Measurements from ENCODE around the gene PDGFC.
"Not testable (repeated sequence)": the region's sequence is repeated elsewhere in the genome, so short reads cannot be mapped to it uniquely, and the experiment has no call there.

Gene PDGFC

GRCh38 chr4:156949373-156949814 is 22.2 kb downstream of the PDGFC start:
- DNase-seq, result no peak

GRCh38 chr4:156948738-156949137 is 22.9 kb downstream of the PDGFC start:
- no peak for DNase-seq

- no peak for DNase-seq
These were observed 23.5 kb downstream of the PDGFC start for GRCh38 chr4:156948133-156948532.

- DNase-seq, result no peak
These were observed 24.8 kb downstream of the PDGFC start for GRCh38 chr4:156946516-156947424.

- no peak for DNase-seq
These were observed 26.1 kb downstream of the PDGFC start for GRCh38 chr4:156945532-156945931.

- DNase-seq, result no peak
These were observed 28.6 kb downstream of the PDGFC start for GRCh38 chr4:156942991-156943390.

- no peak for DNase-seq
These were observed 29.6 kb downstream of the PDGFC start for GRCh38 chr4:156941940-156942548.

- DNase-seq, result no peak
These were observed 31.8 kb downstream of the PDGFC start for GRCh38 chr4:156939801-156940200.

GRCh38 chr4:156939139-156939538 is 32.5 kb downstream of the PDGFC start:
- DNase-seq, result no peak

GRCh38 chr4:156934259-156934635 is 37.4 kb downstream of the PDGFC start:
- no peak for DNase-seq

- no peak for DNase-seq
These were observed 37.9 kb downstream of the PDGFC start for GRCh38 chr4:156933633-156934258.

- not testable (repeated sequence) for DNase-seq
These were observed 39.2 kb downstream of the PDGFC start for GRCh38 chr4:156932360-156932759.

GRCh38 chr4:156931267-156931666 is 40.3 kb downstream of the PDGFC start:
- no peak for DNase-seq

- no peak for DNase-seq
These were observed 42.1 kb downstream of the PDGFC start for GRCh38 chr4:156929386-156930105.

GRCh38 chr4:156924774-156925315 is 46.8 kb downstream of the PDGFC start:
- DNase-seq, result no peak

- DNase-seq, result no peak
These were observed 48.1 kb downstream of the PDGFC start for GRCh38 chr4:156923525-156923924.

- DNase-seq, result no peak
These were observed 56.4 kb downstream of the PDGFC start for GRCh38 chr4:156915221-156915620.

- no peak for DNase-seq
These were observed 58.4 kb downstream of the PDGFC start for GRCh38 chr4:156913234-156913633.

- DNase-seq, result no peak
These were observed 62.6 kb downstream of the PDGFC start for GRCh38 chr4:156909010-156909409.

GRCh38 chr4:156906325-156906724 is 65.3 kb downstream of the PDGFC start:
- no peak for DNase-seq

GRCh38 chr4:156901871-156902270 is 69.7 kb downstream of the PDGFC start:
- no peak for DNase-seq

- no peak for DNase-seq
These were observed 73.1 kb downstream of the PDGFC start for GRCh38 chr4:156898373-156899117.
